ENCODE measurements around the gene APCDD1.
"Not testable (repeated sequence)": the region's sequence is repeated elsewhere in the genome, so short reads cannot be mapped to it uniquely, and the experiment has no call there.

The APCDD1 gene

DNA sequence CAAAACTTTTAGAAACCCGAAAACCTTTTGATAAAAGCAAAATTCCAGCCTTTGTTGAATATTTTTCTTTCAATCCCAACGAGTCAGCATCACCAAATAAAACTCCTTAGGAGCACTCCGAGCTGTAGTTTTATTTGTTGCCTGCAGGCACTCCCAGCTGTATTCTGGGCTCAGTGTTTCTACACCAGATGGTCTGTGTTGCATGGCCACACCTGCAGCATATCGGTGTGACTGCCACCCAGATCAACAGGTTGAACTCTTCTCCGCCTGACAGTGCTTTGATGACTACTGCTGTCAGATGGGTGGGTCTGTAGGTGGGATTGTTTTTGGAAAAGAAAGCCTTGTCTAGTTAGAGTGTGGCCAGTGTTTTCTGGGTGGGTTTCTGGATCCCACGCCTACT, 32.7 kb downstream of the APCDD1 start:
- Mint-ChIP-seq H3K4me3 (no peak overlapping the region), H3K36me3 (no peaks in the 10 kb centered on the region), H3K27me3 (no peaks in the 10 kb centered on the region), H3K27ac (no peak overlapping the region), H3K4me1 (peaks cover 8% of the 10 kb centered on the region), H3K9me3 (no peaks in the 10 kb centered on the region)

DNA sequence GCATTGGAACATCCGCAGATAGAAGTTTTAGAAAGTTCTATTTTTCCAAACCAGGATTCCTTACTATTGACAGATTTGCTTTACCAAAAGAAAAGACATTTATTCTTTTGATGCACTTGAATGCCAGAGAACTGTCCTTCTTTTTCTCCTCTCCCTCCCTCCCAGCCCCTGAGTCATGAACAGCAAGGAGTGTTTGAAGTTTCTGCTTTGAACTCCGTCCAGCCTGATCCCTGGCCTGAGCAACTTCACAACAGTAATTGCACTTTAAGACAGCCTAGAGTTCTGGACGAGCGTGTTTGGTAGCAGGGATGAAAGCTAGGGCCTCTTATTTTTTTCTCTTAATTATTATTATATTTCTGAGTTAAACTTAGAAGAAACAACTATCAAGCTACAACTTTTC, 33.6 kb downstream of the APCDD1 start:
- no peaks in the 10 kb centered on the region for H3K27me3 Mint-ChIP-seq
- H3K4me3 Mint-ChIP-seq = no peak overlapping the region
- no peaks in the 10 kb centered on the region for H3K36me3 Mint-ChIP-seq
- peaks cover 8% of the 10 kb centered on the region for H3K4me1 Mint-ChIP-seq
- H3K27ac Mint-ChIP-seq = no peak overlapping the region
- H3K9me3 Mint-ChIP-seq = no peaks in the 10 kb centered on the region

DNA sequence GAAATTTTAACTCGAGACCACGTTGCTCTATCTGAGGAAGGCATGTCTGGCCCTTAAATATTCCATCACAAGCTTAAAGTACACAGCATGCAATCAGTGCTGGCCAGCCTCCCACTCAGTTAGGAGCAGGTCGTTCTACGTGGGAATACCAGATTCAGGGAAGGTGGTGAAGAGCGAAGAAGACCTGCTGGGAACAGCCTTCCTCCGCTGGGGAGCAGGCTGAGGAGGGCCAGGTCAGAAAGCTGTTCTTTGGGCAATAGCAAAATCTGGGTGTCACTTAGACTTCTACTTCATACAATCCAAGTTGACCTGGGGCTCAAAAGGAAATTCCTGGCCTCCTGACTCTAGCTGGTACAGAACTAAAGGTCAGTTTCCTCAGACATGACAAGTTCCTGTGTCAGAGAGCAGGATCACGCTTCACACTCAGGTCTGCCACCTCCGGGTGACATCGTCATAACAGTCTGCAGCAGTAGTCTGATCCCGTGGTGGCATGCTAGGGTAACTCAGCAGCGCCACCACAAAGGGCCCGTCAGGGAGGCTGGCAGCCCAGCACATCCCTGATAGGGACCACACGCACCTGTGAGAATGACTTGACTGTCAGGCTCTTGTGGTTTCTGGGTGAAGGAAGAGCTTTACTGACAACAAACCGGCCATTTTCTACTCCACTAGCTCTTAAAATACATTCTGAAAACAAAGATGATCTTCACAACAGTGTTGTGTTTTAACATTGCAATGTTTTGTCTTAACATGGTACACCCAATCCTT, 36.1 kb downstream of the APCDD1 start:
- H3K36me3 Mint-ChIP-seq = no peaks in the 10 kb centered on the region
- no peaks in the 10 kb centered on the region for H3K9me3 Mint-ChIP-seq
- no peak overlapping the region for H3K4me3 Mint-ChIP-seq
- H3K4me1 Mint-ChIP-seq = peaks cover 8% of the 10 kb centered on the region
- no peaks in the 10 kb centered on the region for H3K27me3 Mint-ChIP-seq
- no peak overlapping the region for H3K27ac Mint-ChIP-seq

DNA sequence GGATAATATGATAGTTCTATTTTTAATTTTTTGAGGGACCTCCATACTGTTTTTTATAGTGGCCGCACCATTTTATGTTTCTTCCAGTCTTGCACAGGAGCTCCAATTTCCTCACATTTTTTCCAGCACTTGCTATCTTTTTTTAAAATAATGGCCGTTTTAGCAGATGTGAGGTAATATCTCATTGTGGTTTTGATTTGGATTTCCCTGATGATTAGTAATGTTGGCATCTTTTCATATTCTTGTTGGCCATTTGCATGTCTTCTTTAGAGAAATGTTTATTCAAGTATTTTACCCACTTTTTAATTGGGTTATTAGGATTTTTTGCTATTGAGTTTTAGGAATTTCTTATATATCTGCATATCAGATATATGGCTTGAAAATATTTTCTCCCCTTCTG, 41.5 kb downstream of the APCDD1 start:
- peaks cover 6% of the 10 kb centered on the region for H3K4me1 Mint-ChIP-seq
- peaks cover 4% of the 10 kb centered on the region for H3K9me3 Mint-ChIP-seq
- no peak overlapping the region for H3K4me3 Mint-ChIP-seq
- H3K27ac Mint-ChIP-seq = no peak overlapping the region
- no peaks in the 10 kb centered on the region for H3K36me3 Mint-ChIP-seq
- no peaks in the 10 kb centered on the region for H3K27me3 Mint-ChIP-seq

DNA sequence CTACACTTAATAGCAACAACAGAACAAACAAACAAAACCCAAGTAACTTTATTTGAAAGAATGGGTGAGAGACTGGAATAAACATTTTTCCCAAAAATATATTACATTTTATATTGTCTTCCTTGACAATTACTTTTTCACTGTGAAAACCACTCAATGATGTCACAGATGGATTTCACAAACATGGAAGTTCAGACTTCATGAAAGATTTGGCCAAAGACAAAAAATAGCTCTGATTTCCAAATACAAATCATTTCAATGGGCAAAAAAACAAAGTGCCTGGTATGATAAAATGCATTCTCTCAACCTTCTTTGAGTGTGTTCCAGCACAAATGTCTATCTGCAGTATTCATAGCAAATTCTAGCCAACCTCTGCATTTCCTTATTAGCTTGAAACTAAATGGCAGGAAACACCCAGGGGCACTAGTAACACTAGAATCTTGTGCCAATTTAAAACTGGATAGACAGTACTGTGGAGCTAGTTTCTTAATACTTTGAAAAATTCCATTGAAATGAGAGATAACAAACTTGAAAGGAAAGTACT, 42.8 kb downstream of the APCDD1 start:
- H3K36me3 Mint-ChIP-seq = peaks cover 2% of the 10 kb centered on the region
- H3K4me1 Mint-ChIP-seq = peaks cover 6% of the 10 kb centered on the region
- peaks cover 4% of the 10 kb centered on the region for H3K9me3 Mint-ChIP-seq
- no peaks in the 10 kb centered on the region for H3K27me3 Mint-ChIP-seq
- H3K27ac Mint-ChIP-seq = no peak overlapping the region
- no peak overlapping the region for H3K4me3 Mint-ChIP-seq

DNA sequence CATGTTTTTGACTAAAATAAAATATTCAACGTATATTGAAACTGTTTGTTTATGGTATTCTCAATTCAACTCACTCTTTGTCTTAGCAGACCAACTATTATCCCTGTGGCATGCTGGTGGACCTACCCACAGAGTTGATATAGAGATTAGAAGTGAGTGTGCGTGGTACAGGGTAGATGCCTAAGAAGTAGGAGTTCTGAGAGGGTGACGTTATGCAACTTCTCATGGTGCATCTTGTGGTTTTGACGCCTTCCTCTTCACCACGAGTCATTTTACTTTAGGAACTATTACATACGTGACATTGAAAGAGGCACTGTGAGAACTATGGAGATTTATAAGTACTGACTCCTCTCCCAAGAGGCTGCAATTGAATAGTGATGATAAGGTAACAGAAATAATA, 44.8 kb downstream of the APCDD1 start:
- peaks cover 6% of the 10 kb centered on the region for H3K4me1 Mint-ChIP-seq
- H3K9me3 Mint-ChIP-seq = peaks cover 4% of the 10 kb centered on the region
- no peak overlapping the region for H3K27ac Mint-ChIP-seq
- no peaks in the 10 kb centered on the region for H3K27me3 Mint-ChIP-seq
- no peak overlapping the region for H3K4me3 Mint-ChIP-seq
- H3K36me3 Mint-ChIP-seq = peaks cover 2% of the 10 kb centered on the region

DNA sequence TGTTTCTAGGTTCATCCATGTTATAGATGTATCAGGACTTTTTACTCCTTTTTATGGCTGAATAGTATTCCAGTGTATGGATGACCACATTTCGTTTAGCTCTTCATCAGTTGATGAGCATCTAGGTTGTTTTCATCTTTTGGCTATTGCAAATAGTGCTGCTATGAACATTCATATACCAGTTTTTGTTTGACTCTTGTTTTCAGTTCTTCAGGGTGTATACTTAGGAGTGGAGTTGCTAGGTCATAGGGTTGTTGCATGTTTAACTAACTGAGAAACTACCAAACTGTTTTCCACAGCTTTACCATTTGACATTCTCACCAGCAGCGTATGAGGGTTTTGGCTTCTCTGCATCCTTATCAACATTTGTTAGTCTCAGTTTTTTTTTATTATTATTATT, 45.6 kb downstream of the APCDD1 start:
- Mint-ChIP-seq H3K4me1 (peaks cover 6% of the 10 kb centered on the region), H3K9me3 (peaks cover 8% of the 10 kb centered on the region), H3K27me3 (peaks cover 4% of the 10 kb centered on the region), H3K36me3 (peaks cover 5% of the 10 kb centered on the region), H3K27ac (no peak overlapping the region), H3K4me3 (no peak overlapping the region)

DNA sequence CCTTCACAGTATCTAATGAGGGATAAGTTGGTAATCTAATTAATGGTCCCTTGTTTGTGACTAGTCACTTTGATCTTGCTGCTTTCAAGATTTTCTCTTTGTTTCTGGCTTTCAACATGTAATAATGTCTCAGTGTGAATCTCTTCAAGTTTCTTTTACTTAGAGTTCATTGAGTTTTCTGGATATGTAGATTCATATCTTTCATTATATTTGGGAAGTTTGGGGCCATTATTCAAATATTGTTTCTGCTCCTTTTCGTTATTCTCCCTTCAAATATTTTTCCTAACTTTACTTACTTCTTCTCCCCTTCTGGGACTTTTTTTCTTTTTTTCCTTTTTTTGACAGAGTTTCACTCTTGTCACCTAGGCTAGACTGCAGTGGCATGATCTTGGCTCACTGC, 50.3 kb downstream of the APCDD1 start:
- Mint-ChIP-seq H3K4me3 (no peak overlapping the region), H3K36me3 (peaks cover 10% of the 10 kb centered on the region), H3K9me3 (peaks cover 8% of the 10 kb centered on the region), H3K27me3 (peaks cover 8% of the 10 kb centered on the region), H3K4me1 (no peaks in the 10 kb centered on the region), H3K27ac (no peak overlapping the region)

DNA sequence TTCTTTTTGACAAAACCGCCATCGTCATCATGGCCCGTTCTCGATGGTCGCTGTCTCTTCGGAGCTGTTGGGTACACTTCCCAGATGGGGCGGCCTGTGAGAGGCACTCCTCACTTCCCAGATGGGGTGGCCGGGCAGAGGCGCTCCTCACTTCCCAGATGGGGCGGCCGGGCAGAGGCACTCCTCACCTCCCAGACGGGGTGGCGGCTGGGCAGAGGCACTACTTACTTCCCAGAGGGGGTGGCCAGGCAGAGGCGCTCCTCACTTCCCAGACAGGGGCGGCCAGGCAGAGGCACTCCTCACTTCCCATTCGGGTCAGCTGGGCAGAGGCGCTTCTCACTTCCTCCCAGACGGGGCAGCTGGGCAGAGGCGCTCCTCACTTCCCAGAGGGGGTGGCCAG, 51.5 kb downstream of the APCDD1 start:
- H3K27me3 Mint-ChIP-seq = peaks cover 10% of the 10 kb centered on the region
- not testable (repeated sequence) for H3K4me3 Mint-ChIP-seq, H3K27ac Mint-ChIP-seq, H3K4me1 Mint-ChIP-seq, H3K9me3 Mint-ChIP-seq
- peaks cover 10% of the 10 kb centered on the region for H3K36me3 Mint-ChIP-seq

DNA sequence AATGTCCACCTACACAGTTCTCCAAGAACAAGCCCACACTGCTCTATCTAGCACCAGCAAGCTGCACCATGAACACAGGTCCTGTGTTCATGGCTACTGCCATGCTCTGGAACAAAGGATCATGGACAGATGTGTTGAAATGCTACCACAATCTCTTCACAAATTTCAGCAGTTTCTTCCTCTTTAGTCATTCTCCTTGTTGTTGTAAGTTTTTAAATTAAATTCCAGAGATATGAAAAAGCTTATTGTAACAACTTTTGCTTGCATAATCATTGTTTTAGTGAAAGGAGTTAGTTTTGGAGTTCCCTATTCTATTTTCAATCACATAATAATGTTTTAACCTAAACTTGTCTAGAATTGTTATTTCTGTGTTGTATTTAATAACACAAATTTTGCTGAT, 54.2 kb downstream of the APCDD1 start:
- Mint-ChIP-seq H3K36me3 (peaks cover 8% of the 10 kb centered on the region), H3K4me3 (no peak overlapping the region), H3K27me3 (peaks cover 15% of the 10 kb centered on the region), H3K27ac (no peak overlapping the region), H3K9me3 (peaks cover 4% of the 10 kb centered on the region), H3K4me1 (no peaks in the 10 kb centered on the region)

DNA sequence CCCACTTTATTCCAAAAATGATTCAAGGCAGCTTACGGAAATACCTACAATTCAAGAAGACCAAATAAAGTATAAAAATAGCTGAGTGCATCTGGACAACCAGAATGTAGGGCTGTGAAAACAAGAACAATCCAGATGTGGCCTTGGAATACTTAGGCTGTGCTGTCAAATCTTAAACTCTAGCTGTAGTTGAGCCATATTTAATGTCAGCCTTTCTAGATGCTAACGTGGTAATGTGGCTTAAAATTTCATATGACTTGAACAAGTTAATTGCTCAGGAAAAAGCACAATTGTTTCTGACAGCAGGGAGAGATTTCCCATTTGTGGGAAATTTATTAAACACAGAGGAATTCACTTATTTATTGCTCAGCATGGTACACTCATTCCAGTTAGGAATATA, 56.8 kb downstream of the APCDD1 start:
- no peak overlapping the region for H3K27ac Mint-ChIP-seq
- H3K27me3 Mint-ChIP-seq = peaks cover 22% of the 10 kb centered on the region
- H3K9me3 Mint-ChIP-seq = no peaks in the 10 kb centered on the region
- no peaks in the 10 kb centered on the region for H3K4me1 Mint-ChIP-seq
- peaks cover 5% of the 10 kb centered on the region for H3K36me3 Mint-ChIP-seq
- no peak overlapping the region for H3K4me3 Mint-ChIP-seq

DNA sequence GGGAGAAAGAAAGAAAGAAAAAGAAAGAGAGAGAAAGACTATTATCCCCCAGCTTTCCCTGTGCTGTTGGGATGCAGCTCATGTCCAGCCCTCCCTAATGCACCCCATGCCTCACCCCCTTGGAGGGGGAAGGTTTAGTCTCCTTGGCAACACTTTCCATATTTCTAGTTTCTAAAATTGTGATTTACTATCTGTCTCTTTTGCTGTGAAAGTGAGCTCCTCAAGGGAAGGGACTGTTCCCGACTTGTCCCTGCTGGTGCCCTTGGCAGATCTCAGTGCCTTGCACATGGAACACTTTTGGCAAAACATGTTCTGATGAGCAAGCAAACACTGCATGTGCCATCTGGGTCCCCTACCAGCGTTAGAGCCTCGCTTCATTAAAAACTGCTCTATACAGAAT, 59.6 kb downstream of the APCDD1 start:
- peaks cover 30% of the 10 kb centered on the region for H3K27me3 Mint-ChIP-seq
- no peaks in the 10 kb centered on the region for H3K9me3 Mint-ChIP-seq
- H3K36me3 Mint-ChIP-seq = peaks cover 3% of the 10 kb centered on the region
- no peak overlapping the region for H3K4me3 Mint-ChIP-seq
- H3K4me1 Mint-ChIP-seq = no peaks in the 10 kb centered on the region
- no peak overlapping the region for H3K27ac Mint-ChIP-seq

DNA sequence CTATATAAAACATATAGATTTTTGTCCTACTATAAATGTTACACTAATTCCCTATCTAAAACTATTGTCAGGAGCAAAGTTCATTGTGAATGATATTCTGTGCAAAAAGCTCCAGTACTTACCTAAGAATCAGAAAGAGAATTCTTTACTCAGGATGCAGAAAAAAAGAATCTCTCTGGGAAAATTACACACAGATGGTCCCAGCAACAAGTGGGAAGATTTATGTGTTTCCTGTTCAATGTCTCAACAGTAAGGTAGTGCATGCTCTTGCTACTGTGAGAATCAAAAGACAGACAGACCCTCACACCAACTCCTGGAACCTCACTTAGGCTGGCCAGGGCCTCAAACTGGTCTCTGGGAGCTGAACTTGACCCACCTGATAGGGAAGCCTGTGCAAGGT, 60.2 kb downstream of the APCDD1 start:
- peaks cover 33% of the 10 kb centered on the region for H3K27me3 Mint-ChIP-seq

DNA sequence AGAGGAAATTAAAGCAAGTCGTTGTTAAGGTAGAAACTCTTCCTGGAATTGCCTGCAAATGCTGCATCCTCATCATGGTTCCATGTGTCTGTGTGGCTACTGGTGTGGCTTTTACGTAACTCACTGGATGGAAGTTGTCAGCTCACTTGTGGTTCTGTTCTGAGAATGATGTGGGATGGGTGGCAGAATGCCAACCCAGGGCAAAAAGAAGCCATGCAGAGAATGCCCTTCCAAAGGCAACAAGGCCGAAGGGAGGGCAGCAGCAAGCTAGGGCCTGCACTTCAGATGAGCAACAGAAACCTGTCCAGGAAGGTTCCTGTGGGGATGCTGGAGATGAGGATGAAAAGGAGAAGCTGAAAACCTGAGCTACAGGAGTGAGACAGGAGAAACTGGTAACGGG, 61.0 kb downstream of the APCDD1 start:
- Mint-ChIP-seq H3K9me3 (no peaks in the 10 kb centered on the region), H3K4me3 (no peak overlapping the region), H3K4me1 (peaks cover 5% of the 10 kb centered on the region), H3K27me3 (peaks cover 37% of the 10 kb centered on the region), H3K27ac (no peak overlapping the region), H3K36me3 (peaks cover 3% of the 10 kb centered on the region)

More for the DNA sequence above, 60.2 kb downstream of the APCDD1 start:
- Mint-ChIP-seq H3K27ac (no peak overlapping the region), H3K36me3 (peaks cover 3% of the 10 kb centered on the region), H3K9me3 (no peaks in the 10 kb centered on the region), H3K4me1 (peaks cover under 1% of the 10 kb centered on the region), H3K4me3 (no peak overlapping the region)

DNA sequence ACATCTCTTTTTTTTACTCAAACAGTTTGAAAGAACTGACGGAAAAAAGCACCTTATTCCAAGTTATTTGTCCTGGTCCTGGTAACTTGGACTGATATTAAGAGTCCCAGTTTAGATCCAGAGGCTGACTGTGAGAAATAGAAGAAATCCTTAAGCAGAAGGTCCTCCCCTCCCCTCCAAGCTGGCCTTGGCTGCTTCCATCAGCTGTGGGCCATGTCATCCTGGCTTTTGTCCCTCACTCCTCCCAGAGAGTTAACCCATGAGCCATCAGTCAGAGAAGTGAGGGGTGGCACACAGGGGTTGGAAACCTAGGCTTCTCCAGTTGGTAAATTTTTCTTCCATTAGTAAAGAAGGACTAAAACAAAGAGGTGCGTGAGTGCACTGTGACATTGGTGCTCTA, 61.6 kb downstream of the APCDD1 start:
- Mint-ChIP-seq H3K4me3 (no peak overlapping the region), H3K27ac (no peak overlapping the region), H3K27me3 (peaks cover 33% of the 10 kb centered on the region), H3K4me1 (peaks cover 5% of the 10 kb centered on the region), H3K9me3 (no peaks in the 10 kb centered on the region), H3K36me3 (peaks cover 3% of the 10 kb centered on the region)

DNA sequence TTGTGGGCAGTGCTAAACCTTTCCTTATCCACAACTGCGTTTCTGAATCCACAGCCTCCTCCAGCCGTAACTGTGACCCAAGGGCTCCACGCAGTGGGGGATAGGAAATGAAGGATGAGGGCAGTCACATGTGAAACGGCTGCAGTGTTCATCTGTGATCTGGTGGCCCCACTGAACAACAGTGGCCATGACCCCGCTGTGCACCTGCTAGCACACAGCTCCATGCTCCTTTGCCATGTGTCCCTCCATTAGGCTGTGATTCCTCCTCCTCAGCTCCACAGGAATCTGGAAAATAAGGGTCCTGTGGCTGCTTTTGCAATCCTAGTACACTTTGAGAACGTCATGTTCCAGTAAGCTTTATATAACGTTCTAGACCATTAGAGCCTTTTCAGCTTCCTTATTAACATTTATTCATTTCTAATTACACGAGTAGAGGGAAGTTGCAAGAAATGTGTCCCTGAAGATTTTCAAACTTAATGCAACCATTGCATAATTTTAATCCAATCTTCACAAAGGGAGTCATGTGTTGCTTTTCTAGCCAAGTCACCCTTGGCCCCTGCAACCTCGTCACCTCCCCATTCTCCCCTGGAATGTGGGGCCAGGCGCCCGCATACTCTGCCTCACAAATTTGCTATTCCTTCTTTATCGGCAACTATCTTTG, 64.3 kb downstream of the APCDD1 start:
- H3K9me3 Mint-ChIP-seq = no peaks in the 10 kb centered on the region
- no peak overlapping the region for H3K27ac Mint-ChIP-seq
- H3K4me3 Mint-ChIP-seq = no peak overlapping the region
- H3K36me3 Mint-ChIP-seq = peaks cover 3% of the 10 kb centered on the region
- peaks cover 30% of the 10 kb centered on the region for H3K27me3 Mint-ChIP-seq
- H3K4me1 Mint-ChIP-seq = peaks cover 5% of the 10 kb centered on the region

All from activated naive CD4-positive, alpha-beta T cell treated with anti-CD3 and anti-CD28 coated beads, Interleukin-2, amount 50 U/mL, for 24 hours (primary cell).